ENCODE measurements around the gene SPRR2G.

DNA sequence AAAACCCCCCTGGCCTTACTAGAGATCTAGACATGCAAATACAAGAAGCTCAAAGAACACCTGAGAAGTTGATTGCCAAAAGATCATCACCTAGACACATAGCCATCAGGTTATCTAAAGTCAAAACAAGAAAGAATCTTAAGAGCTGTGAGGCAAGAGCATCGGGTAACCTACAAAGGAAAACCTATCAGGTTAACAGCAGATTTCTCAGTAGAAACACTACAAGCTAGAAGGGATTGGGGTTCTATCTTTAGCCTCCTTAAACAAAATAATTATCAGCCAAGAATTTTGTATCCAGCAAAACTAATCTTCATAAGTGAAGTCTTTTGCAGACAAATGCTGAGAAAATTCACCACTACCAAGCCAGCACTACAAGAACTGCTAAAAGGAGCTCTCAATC lies 25.2 kb downstream of the SPRR2G start:
- TF ChIP-seq, protein P1, sequence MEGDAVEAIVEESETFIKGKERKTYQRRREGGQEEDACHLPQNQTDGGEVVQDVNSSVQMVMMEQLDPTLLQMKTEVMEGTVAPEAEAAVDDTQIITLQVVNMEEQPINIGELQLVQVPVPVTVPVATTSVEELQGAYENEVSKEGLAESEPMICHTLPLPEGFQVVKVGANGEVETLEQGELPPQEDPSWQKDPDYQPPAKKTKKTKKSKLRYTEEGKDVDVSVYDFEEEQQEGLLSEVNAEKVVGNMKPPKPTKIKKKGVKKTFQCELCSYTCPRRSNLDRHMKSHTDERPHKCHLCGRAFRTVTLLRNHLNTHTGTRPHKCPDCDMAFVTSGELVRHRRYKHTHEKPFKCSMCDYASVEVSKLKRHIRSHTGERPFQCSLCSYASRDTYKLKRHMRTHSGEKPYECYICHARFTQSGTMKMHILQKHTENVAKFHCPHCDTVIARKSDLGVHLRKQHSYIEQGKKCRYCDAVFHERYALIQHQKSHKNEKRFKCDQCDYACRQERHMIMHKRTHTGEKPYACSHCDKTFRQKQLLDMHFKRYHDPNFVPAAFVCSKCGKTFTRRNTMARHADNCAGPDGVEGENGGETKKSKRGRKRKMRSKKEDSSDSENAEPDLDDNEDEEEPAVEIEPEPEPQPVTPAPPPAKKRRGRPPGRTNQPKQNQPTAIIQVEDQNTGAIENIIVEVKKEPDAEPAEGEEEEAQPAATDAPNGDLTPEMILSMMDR (IDR thresholded peaks at IDR 0.05) = no peak
- TF ChIP-seq EP300 (IDR thresholded peaks at IDR 0.05) = no peak

Measured in upper lobe of left lung (tissue), 4 donors.